Left lung (tissue), 10 donors: ENCODE measurements around the gene PRKD1. TPM values are rescaled to one million over a fixed set of nuclear protein-coding genes. Genes with fewer than 3 reads are reported as not detected.
A peak's percentile ranks its signal among the peaks of the same experiment; 100 is the strongest.

ENCODE experiments used
- ATAC-seq: fragments of 200-7000 bp; cut with Tn5 transposase; one replicate; pipeline ENCODE4 v1.9.1; 2020; ENCODE audit warnings: moderate library complexity
- DNase-seq, 4 donors: peaks; one replicate each; pipeline ENCODE4 v3.0.0-alpha.2; 2013 to 2020
- H3K27ac ChIP-seq, 2 donors: fragments of 200-600 bp; sonication (generic) in 1 of 2; one replicate each; pipeline versions ENCODE4 v1.5.0 to v1.8.0; 2020 to 2021
- H3K27me3 ChIP-seq, 2 donors: fragments of 200-600 bp; sonication (generic) in 1 of 2; one replicate each; pipeline versions ENCODE4 v1.5.0 to v1.8.0; 2020 to 2021
- H3K36me3 ChIP-seq, 2 donors: fragments of 200-600 bp; sonication (generic) in 1 of 2; one replicate each; pipeline versions ENCODE4 v1.5.0 to v1.8.0; 2020 to 2021
- H3K4me1 ChIP-seq, 2 donors: fragments of 200-600 bp; one replicate each; pipeline ENCODE4 v1.8.0; 2021
- H3K4me3 ChIP-seq, 2 donors: fragments of 200-600 bp; sonication (generic) in 1 of 2; one replicate each; pipeline versions ENCODE4 v1.5.0 to v1.8.0; 2020 to 2021; ENCODE audit warnings: mild to moderate bottlenecking in 1 of 2
- H3K9me3 ChIP-seq, 2 donors: fragments of 200-600 bp; sonication (generic) in 1 of 2; one replicate each; pipeline versions ENCODE4 v1.5.0 to v1.8.0; 2020 to 2021
- CTCF ChIP-seq, 2 donors: fragments of 200-600 bp; sonication (generic) in 1 of 2; IDR thresholded peaks; one replicate each; pipeline versions ENCODE4 v1.5.0 to v1.8.0; 2021; ENCODE audit warnings: antibody characterized with exemption in 2 of 2
- intact Hi-C, 2 donors: fragments of 100-400 bp; cut with DNase I; formaldehyde crosslinking; loops; one replicate each; pipeline versions ENCODE4 v1.11.2 to v1.14.2; 2022
- polyA plus RNA-seq, 6 donors: library from polyadenylated mRNA; unstranded; fragments of 120-200 nt; gene quantifications; one replicate each; pipeline ENCODE4 v1.2.1, GENCODE V29; 2013; ENCODE audit not compliant: insufficient read length in 6 of 6
- total RNA-seq, 2 donors: library from RNA; stranded (reverse); fragmentation: NEBNext Ultra II Directional; extraction: Animal tissue kit (Norgen Biotek cat#: 25700); gene quantifications; one replicate each; pipeline ENCODE4 v1.2.1, GENCODE V29; 2021
- donor health status: DM: no; HTN: yes; CAD: no.
- donor health status: DM: no; HTN: no; CAD: no.

The PRKD1 gene
- total and polyA plus RNA-seq, 8 donors, result 13.6 to 35.1 (median 23.0) TPM

GRCh38 chr14:29752221-29752923, 175.3 kb downstream of the PRKD1 start:
- TF ChIP-seq CTCF (IDR thresholded peaks at IDR 0.05), result no peak
- Histone ChIP-seq H3K4me3 (no peak overlapping the region), H3K27me3 (no peaks in the 10 kb centered on the region), H3K9me3 (peaks cover 0 to 1% of the 10 kb centered on the region in 2 donors), H3K27ac (no peak overlapping the region), H3K36me3 (no peaks in the 10 kb centered on the region), H3K4me1 (no peaks in the 10 kb centered on the region)
- DNase-seq (no peak), ATAC-seq (no peak)
- intact Hi-C loops, result no loop called here

GRCh38 chr14:29749829-29750228, 177.8 kb downstream of the PRKD1 start:
- no peak overlapping the region for H3K4me3 ChIP-seq
- TF ChIP-seq CTCF (IDR thresholded peaks at IDR 0.05), result no peak
- H3K9me3 ChIP-seq, result peaks cover 0 to 1% of the 10 kb centered on the region in 2 donors
- H3K4me1 ChIP-seq, result no peaks in the 10 kb centered on the region
- H3K36me3 ChIP-seq, result no peaks in the 10 kb centered on the region
- no peak overlapping the region for H3K27ac ChIP-seq
- DNase-seq (no peak), ATAC-seq (no peak)
- intact Hi-C loops, result no loop called here
- no peaks in the 10 kb centered on the region for H3K27me3 ChIP-seq

GRCh38 chr14:29749327-29749726, 178.3 kb downstream of the PRKD1 start:
- Histone ChIP-seq H3K4me3 (no peak overlapping the region), H3K9me3 (peaks cover 0 to 1% of the 10 kb centered on the region in 2 donors), H3K27ac (no peak overlapping the region), H3K4me1 (no peaks in the 10 kb centered on the region), H3K36me3 (no peaks in the 10 kb centered on the region), H3K27me3 (no peaks in the 10 kb centered on the region)
- no peak for TF ChIP-seq CTCF (IDR thresholded peaks at IDR 0.05)
- DNase-seq (no peak), ATAC-seq (no peak)
- intact Hi-C loops, result no loop called here

GRCh38 chr14:29745863-29746262, 181.8 kb downstream of the PRKD1 start:
- DNase-seq (no peak), ATAC-seq (no peak)
- H3K27ac ChIP-seq, result no peak overlapping the region
- TF ChIP-seq CTCF (IDR thresholded peaks at IDR 0.05), result no peak
- no peak overlapping the region for H3K4me3 ChIP-seq
- H3K27me3 ChIP-seq, result no peaks in the 10 kb centered on the region
- H3K36me3 ChIP-seq, result no peaks in the 10 kb centered on the region
- H3K9me3 ChIP-seq, result no peaks in the 10 kb centered on the region
- peaks cover 0 to 4% of the 10 kb centered on the region in 2 donors for H3K4me1 ChIP-seq
- intact Hi-C loops, result no loop called here

GRCh38 chr14:29743531-29743930, 184.1 kb downstream of the PRKD1 start:
- H3K4me3 ChIP-seq, result no peak overlapping the region
- intact Hi-C loops, result no loop called here
- H3K4me1 ChIP-seq, result peaks cover 0 to 8% of the 10 kb centered on the region in 2 donors
- H3K9me3 ChIP-seq, result no peaks in the 10 kb centered on the region
- DNase-seq, result no peak
- H3K27ac ChIP-seq, result no peak overlapping the region
- TF ChIP-seq CTCF (IDR thresholded peaks at IDR 0.05), result no peak
- H3K27me3 ChIP-seq, result no peaks in the 10 kb centered on the region
- no peaks in the 10 kb centered on the region for H3K36me3 ChIP-seq
- ATAC-seq, result peak; percentile 36
